GM12872 (cell line): Measurements from ENCODE around the gene LSMEM2.

ENCODE experiments used
- CTCF ChIP-seq: IDR thresholded peaks from 3 replicates; pipeline ENCODE4 v1.5.1; 2011; ENCODE audit warnings: low read depth, mild to moderate bottlenecking, low read length, moderate library complexity; ENCODE audit not compliant: insufficient read depth

Gene LSMEM2

GRCh38 chr3:50235716-50236483, 43.0 kb upstream of the LSMEM2 start, which contains the start of gene GNAI2:
TSS of gene GNAI2 (plus strand) at chr3:50236204. CDS start at chr3:50236336, 132 bp downstream.
- no peak for TF ChIP-seq CTCF

- no peak for TF ChIP-seq CTCF
Observed at GRCh38 chr3:50236484-50237132, 42.3 kb upstream of the LSMEM2 start.

DNA sequence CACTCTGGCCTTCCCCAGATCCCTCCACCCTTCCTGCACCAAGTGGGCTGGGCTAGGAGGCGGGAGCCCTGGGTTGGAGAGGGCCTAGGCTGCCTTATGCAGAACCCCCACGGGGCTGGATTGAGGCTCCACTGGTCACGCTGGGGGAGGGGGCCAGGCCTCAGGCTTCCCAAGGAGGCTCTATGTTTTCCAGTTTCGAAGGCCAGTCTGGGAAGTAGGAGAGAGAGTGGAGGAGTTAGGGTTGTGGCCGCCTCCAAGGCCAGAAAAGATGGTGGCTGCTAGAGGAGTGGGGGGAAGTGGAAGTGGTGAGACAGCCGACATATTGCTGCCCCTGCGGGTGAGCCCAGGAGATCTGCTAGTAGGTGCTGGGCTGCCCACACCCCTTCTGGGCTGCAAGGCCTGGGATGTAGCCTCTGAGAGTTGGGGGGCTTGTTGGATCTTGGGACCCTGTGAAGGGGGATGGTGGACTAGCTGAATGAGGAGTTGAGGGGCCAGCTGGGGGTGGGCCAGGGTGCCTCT, 41.7 kb upstream of the LSMEM2 start:
- no peak for TF ChIP-seq CTCF

- no peak for TF ChIP-seq CTCF
Observed at GRCh38 chr3:50237754-50238548, 40.9 kb upstream of the LSMEM2 start.

DNA sequence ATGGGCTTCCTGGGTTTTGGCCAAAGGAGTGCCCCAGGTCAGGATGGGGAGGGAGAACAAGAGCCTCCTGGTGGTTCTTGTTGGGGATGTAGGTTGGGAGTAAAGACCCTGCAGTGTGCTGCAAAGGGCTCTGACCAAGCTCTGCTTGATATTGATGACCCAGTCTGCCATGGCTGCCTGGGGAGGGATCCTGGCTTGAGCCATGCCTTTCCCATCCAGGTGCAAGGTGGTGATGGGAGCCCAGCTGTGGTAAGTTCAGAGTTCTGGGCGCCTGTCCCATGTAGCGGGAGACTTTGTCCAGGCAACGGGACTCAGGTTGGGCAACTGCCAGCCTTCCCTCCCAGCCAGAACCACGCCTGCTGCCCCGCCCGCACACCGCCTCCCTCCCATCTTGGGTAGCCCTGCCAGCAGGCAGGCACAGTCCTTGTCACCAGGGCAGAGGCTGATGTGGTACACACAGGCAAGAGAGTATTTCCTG, 40.3 kb upstream of the LSMEM2 start:
- no peak for TF ChIP-seq CTCF

DNA sequence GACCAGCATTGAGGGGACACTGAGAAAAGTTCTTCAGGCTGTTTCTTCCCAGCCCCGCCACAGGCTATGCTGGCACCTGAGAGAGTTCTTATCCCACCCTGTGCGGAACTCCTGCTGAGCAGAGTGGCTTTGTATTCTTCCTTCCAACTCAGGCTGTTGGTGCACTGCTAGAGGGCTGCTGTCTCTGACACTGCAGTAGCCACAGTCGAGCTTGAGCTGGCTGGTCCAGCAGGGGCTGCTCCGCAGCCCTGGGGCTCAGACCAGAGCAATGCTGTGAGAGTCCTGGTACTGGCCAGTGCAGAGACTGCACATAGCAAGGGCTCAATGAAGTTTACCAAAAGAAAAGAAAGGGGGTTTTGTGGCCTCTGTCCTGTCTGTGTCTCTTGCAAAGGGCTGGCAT, 39.2 kb upstream of the LSMEM2 start:
- no peak for TF ChIP-seq CTCF

- TF ChIP-seq CTCF = no peak
Observed at GRCh38 chr3:50241163-50241562, 37.7 kb upstream of the LSMEM2 start.
